ENCODE measurements around the gene MYB. TPM values are rescaled to one million over a fixed set of nuclear protein-coding genes. Genes with fewer than 3 reads are reported as not detected.

Gene MYB
- total and polyA plus RNA-seq, 2 experiments from 2014 or later: 0.21 to 0.51 TPM

GRCh38 chr6:135233686-135234491, 52.8 kb downstream of the MYB start:
- Histone ChIP-seq H3K9me3 (ENCODE audit: low read depth) (no peaks in the 10 kb centered on the region), H3K27me3 (no peaks in the 10 kb centered on the region), H3K4me1 (ENCODE audit: low read depth) (no peaks in the 10 kb centered on the region), H3K36me3 (no peaks in the 10 kb centered on the region), H3K27ac (no peak overlapping the region), H3K4me3 (no peak overlapping the region)
- TF ChIP-seq CTCF (IDR thresholded peaks at IDR 0.05; ENCODE audit: low read depth, low read length): no peak
- peak in 1 of 2 donors; percentile 3 for DNase-seq (ENCODE audit: low read depth in 1 of 2, low spot score in 1 of 2)

GRCh38 chr6:135234492-135234780, 53.3 kb downstream of the MYB start:
- no peak for TF ChIP-seq CTCF (IDR thresholded peaks at IDR 0.05; ENCODE audit: low read depth, low read length)
- Histone ChIP-seq H3K9me3 (ENCODE audit: low read depth) (no peaks in the 10 kb centered on the region), H3K36me3 (no peaks in the 10 kb centered on the region), H3K4me1 (ENCODE audit: low read depth) (no peaks in the 10 kb centered on the region), H3K4me3 (no peak overlapping the region), H3K27ac (no peak overlapping the region), H3K27me3 (no peaks in the 10 kb centered on the region)
- DNase-seq (ENCODE audit: low read depth in 1 of 2, low spot score in 1 of 2): no peak

- H3K36me3 ChIP-seq: no peaks in the 10 kb centered on the region
- no peak for TF ChIP-seq CTCF (IDR thresholded peaks at IDR 0.05; ENCODE audit: low read depth, low read length)
Observed at GRCh38 chr6:135235716-135236115, 54.6 kb downstream of the MYB start.

GRCh38 chr6:135236319-135236718, 55.2 kb downstream of the MYB start:
- no peaks in the 10 kb centered on the region for H3K36me3 ChIP-seq
- TF ChIP-seq CTCF (IDR thresholded peaks at IDR 0.05; ENCODE audit: low read depth, low read length): no peak
- no peaks in the 10 kb centered on the region for H3K4me1 ChIP-seq (ENCODE audit: low read depth)
- H3K9me3 ChIP-seq (ENCODE audit: low read depth): no peaks in the 10 kb centered on the region
- H3K27me3 ChIP-seq: no peaks in the 10 kb centered on the region
- no peak for DNase-seq (ENCODE audit: low read depth in 1 of 2, low spot score in 1 of 2)
- no peak overlapping the region for H3K4me3 ChIP-seq
- no peak overlapping the region for H3K27ac ChIP-seq

More at GRCh38 chr6:135235716-135236115, 54.6 kb downstream of the MYB start:
- no peaks in the 10 kb centered on the region for H3K27me3 ChIP-seq
- H3K4me1 ChIP-seq (ENCODE audit: low read depth): no peaks in the 10 kb centered on the region
- DNase-seq (ENCODE audit: low read depth in 1 of 2, low spot score in 1 of 2): no peak
- no peak overlapping the region for H3K27ac ChIP-seq
- no peaks in the 10 kb centered on the region for H3K9me3 ChIP-seq (ENCODE audit: low read depth)
- no peak overlapping the region for H3K4me3 ChIP-seq

- Histone ChIP-seq H3K4me1 (ENCODE audit: low read depth) (no peaks in the 10 kb centered on the region), H3K36me3 (no peaks in the 10 kb centered on the region), H3K27me3 (no peaks in the 10 kb centered on the region), H3K27ac (no peak overlapping the region), H3K9me3 (ENCODE audit: low read depth) (no peaks in the 10 kb centered on the region), H3K4me3 (no peak overlapping the region)
- no peak for TF ChIP-seq CTCF (IDR thresholded peaks at IDR 0.05; ENCODE audit: low read depth, low read length)
- no peak for DNase-seq (ENCODE audit: low read depth in 1 of 2, low spot score in 1 of 2)
Observed at GRCh38 chr6:135236732-135237131, 55.6 kb downstream of the MYB start.
